SK-N-SH treated with all-trans-retinoic acid at 6 μM for 48 hours (cell line): Measurements from ENCODE around the gene CSRP2.

ENCODE experiments used
- ATAC-seq: fragments of 200-7000 bp; cut with Tn5 transposase; 3 replicates; pipeline ENCODE4 v1.9.1; 2020; ENCODE audit warnings: mild to moderate bottlenecking, moderate library complexity
- BACH2 ChIP-seq: fragments of 250-450 bp; sonication (Bioruptor Pico); IDR thresholded peaks from 2 replicates; pipeline ENCODE4 v1.9.0; 2021; ENCODE audit warnings: mild to moderate bottlenecking, borderline replicate concordance
- CREB5 ChIP-seq: fragments of 250-450 bp; sonication (Bioruptor Pico); IDR thresholded peaks from 2 replicates; pipeline ENCODE4 v1.5.1; 2020; ENCODE audit warnings: low read depth, mild to moderate bottlenecking, moderate library complexity
- CSDC2 ChIP-seq: fragments of 250-450 bp; sonication (Bioruptor Pico); IDR thresholded peaks from 2 replicates; pipeline ENCODE4 v1.5.0; 2020; ENCODE audit warnings: mild to moderate bottlenecking, moderate library complexity
- CSRNP3 ChIP-seq: fragments of 250-450 bp; sonication (Bioruptor Pico); IDR thresholded peaks from 2 replicates; pipeline ENCODE4 v1.5.1; 2021; ENCODE audit warnings: mild to moderate bottlenecking, moderate library complexity
- ESRRG ChIP-seq: fragments of 250-450 bp; sonication (Bioruptor Pico); IDR thresholded peaks from 2 replicates; pipeline ENCODE4 v1.6.1; 2021; ENCODE audit warnings: mild to moderate bottlenecking
- GLIS3 ChIP-seq: fragments of 250-450 bp; sonication (Bioruptor Pico); IDR thresholded peaks from 2 replicates; pipeline ENCODE4 v1.5.0; 2020; ENCODE audit warnings: mild to moderate bottlenecking, moderate library complexity
- ISL1 ChIP-seq: fragments of 250-450 bp; sonication (Bioruptor Pico); IDR thresholded peaks from 2 replicates; pipeline ENCODE4 v2.1.2; 2022; ENCODE audit warnings: mild to moderate bottlenecking, moderate library complexity
- PATZ1 ChIP-seq: fragments of 250-450 bp; sonication (Bioruptor Pico); IDR thresholded peaks from 2 replicates; pipeline ENCODE4 v1.8.0; 2020; ENCODE audit warnings: mild to moderate bottlenecking, moderate library complexity, borderline replicate concordance
- POU6F1 ChIP-seq: fragments of 250-450 bp; sonication (Bioruptor Pico); IDR thresholded peaks from 2 replicates; pipeline ENCODE4 v1.8.0; 2021; ENCODE audit warnings: low read depth, mild to moderate bottlenecking, moderate library complexity, borderline replicate concordance
- PPARA ChIP-seq: fragments of 250-450 bp; sonication (Bioruptor Pico); IDR thresholded peaks from 2 replicates; pipeline ENCODE4 v1.5.0; 2020; ENCODE audit warnings: mild to moderate bottlenecking, borderline replicate concordance
- RARB ChIP-seq: fragments of 250-450 bp; sonication (Bioruptor Pico); IDR thresholded peaks from 2 replicates; pipeline ENCODE4 v1.8.0; 2021; ENCODE audit warnings: mild to moderate bottlenecking, moderate library complexity
- SNAI2 ChIP-seq: fragments of 250-450 bp; sonication (Bioruptor Pico); IDR thresholded peaks from 2 replicates; pipeline ENCODE4 v1.5.0; 2020; ENCODE audit warnings: mild to moderate bottlenecking, moderate library complexity
- TCF4 ChIP-seq: fragments of 250-450 bp; sonication (Bioruptor Pico); IDR thresholded peaks from 2 replicates; pipeline ENCODE4 v1.8.0; 2021; ENCODE audit warnings: mild to moderate bottlenecking, moderate library complexity, borderline replicate concordance
- TOX ChIP-seq: fragments of 250-450 bp; sonication (Bioruptor Pico); IDR thresholded peaks from 2 replicates; pipeline ENCODE4 v1.8.0; 2021; ENCODE audit warnings: mild to moderate bottlenecking, moderate library complexity, borderline replicate concordance
- TSHZ2 ChIP-seq: fragments of 250-450 bp; sonication (Bioruptor Pico); IDR thresholded peaks from 2 replicates; pipeline ENCODE4 v1.5.0; 2020; ENCODE audit warnings: mild to moderate bottlenecking, moderate library complexity
- ZFP3 ChIP-seq: fragments of 250-450 bp; sonication (Bioruptor Pico); IDR thresholded peaks from 2 replicates; pipeline ENCODE4 v1.5.0; 2020; ENCODE audit warnings: mild to moderate bottlenecking, moderate library complexity
- ZFP30 ChIP-seq: fragments of 450-650 bp; formaldehyde crosslinking; IDR thresholded peaks from 2 replicates; pipeline ENCODE4 v1.5.0; 2022; ENCODE audit warnings: mild to moderate bottlenecking, moderate library complexity
- ZNF565 ChIP-seq: fragments of 450-650 bp; formaldehyde crosslinking; conservative IDR thresholded peaks from 2 replicates; pipeline ENCODE4 v1.5.0; 2020; ENCODE audit warnings: low read depth, mild to moderate bottlenecking, moderate library complexity
- ZNF70 ChIP-seq: fragments of 450-650 bp; formaldehyde crosslinking; IDR thresholded peaks from 2 replicates; pipeline ENCODE4 v1.5.0; 2020; ENCODE audit warnings: mild to moderate bottlenecking, moderate library complexity
- ZNF8 ChIP-seq: fragments of 450-650 bp; formaldehyde crosslinking; IDR thresholded peaks from 2 replicates; pipeline ENCODE4 v1.5.0; 2020; ENCODE audit warnings: mild to moderate bottlenecking, moderate library complexity

CSRP2 gene

GRCh38 chr12:76811976-76812375 is 66.8 kb downstream of the CSRP2 start:
- TF ChIP-seq CSRNP3, result no peak
- TF ChIP-seq CSDC2 (CRISPR knock-in tag), result no peak
- TF ChIP-seq SNAI2 (CRISPR knock-in tag), result no peak
- no peak for TF ChIP-seq PPARA
- no peak for TF ChIP-seq ZNF565 (CRISPR knock-in tag)
- TF ChIP-seq POU6F1 (CRISPR knock-in tag), result no peak
- no peak for TF ChIP-seq CREB5 (CRISPR knock-in tag)
- no peak for TF ChIP-seq ISL1
- TF ChIP-seq ZFP30, result no peak
- TF ChIP-seq TOX (CRISPR knock-in tag), result no peak
- no peak for TF ChIP-seq ZNF70
- no peak for TF ChIP-seq PATZ1 (CRISPR knock-in tag)
- no peak for TF ChIP-seq ESRRG
- no peak for ATAC-seq

- no peak for ATAC-seq
- TF ChIP-seq GLIS3 (CRISPR knock-in tag), result no peak
- no peak for TF ChIP-seq TOX (CRISPR knock-in tag)
- TF ChIP-seq ZFP3, result no peak
- no peak for TF ChIP-seq CREB5 (CRISPR knock-in tag)
- TF ChIP-seq ZNF8 (CRISPR knock-in tag), result no peak
- TF ChIP-seq CSRNP3, result no peak
- TF ChIP-seq RARB (CRISPR knock-in tag), result no peak
- TF ChIP-seq CSDC2 (CRISPR knock-in tag), result no peak
- no peak for TF ChIP-seq TSHZ2 (CRISPR knock-in tag)
- no peak for TF ChIP-seq ISL1
- no peak for TF ChIP-seq SNAI2 (CRISPR knock-in tag)
- no peak for TF ChIP-seq ZFP30
- TF ChIP-seq TCF4 (CRISPR knock-in tag), result no peak
- TF ChIP-seq ESRRG, result no peak
- no peak for TF ChIP-seq ZNF70
- TF ChIP-seq BACH2, result no peak
- TF ChIP-seq PPARA, result no peak
- TF ChIP-seq ZNF565 (CRISPR knock-in tag), result no peak
These were observed 68.0 kb downstream of the CSRP2 start for GRCh38 chr12:76810671-76811419.
